Activated CD4-positive, alpha-beta memory T cell treated with anti-CD3 and anti-CD28 coated beads, Interleukin-2, amount 10 ng/mL, durations not matched to agents 7 days and 5 days (primary cell): ENCODE data around the gene TMEM138. TPM values are rescaled to one million over a fixed set of nuclear protein-coding genes. Genes with fewer than 3 reads are reported as not detected.

Source experiments
- CTCF ChIA-PET: fragments of 350-600 bp; sonication (Branson Sonifier 250); formaldehyde crosslinking; loops from one replicate; lab custom pipeline; 2021; ENCODE audit warnings: antibody characterized with exemption, inconsistent platforms; lab: Charles Lee
- POLR2A ChIA-PET: fragments of 350-600 bp; sonication (Branson Sonifier 250); formaldehyde crosslinking; loops from one replicate; lab custom pipeline; 2021; ENCODE audit warnings: antibody characterized with exemption; lab: Charles Lee
- DNase-seq: peaks from one replicate; pipeline ENCODE4 v3.0.0-alpha.2; 2020
- H3K27ac Mint-ChIP-seq: one replicate; pipeline ENCODE4 v1.8.0; 2021; ENCODE audit warnings: mild to moderate bottlenecking, mixed read lengths
- H3K27me3 Mint-ChIP-seq: one replicate; pipeline ENCODE4 v1.8.0; 2021; ENCODE audit warnings: mixed read lengths
- H3K36me3 Mint-ChIP-seq: one replicate; pipeline ENCODE4 v1.8.0; 2021; ENCODE audit warnings: low read depth, mixed read lengths
- H3K4me1 Mint-ChIP-seq: one replicate; pipeline ENCODE4 v1.8.0; 2021; ENCODE audit warnings: mixed read lengths
- H3K4me3 Mint-ChIP-seq: one replicate; pipeline ENCODE4 v1.8.0; 2021; ENCODE audit warnings: mild to moderate bottlenecking, mixed read lengths
- H3K9me3 Mint-ChIP-seq: one replicate; pipeline ENCODE4 v1.8.0; 2021; ENCODE audit warnings: mixed read lengths
- total RNA-seq, 2 experiments: library from RNA; stranded (reverse); gene quantifications; one replicate each; pipeline ENCODE4 v1.2.3, GENCODE V29; 2021

The TMEM138 gene
- total RNA-seq, 2 experiments from 2014 or later = 45.5 to 50.0 TPM

GRCh38 chr11:61334434-61335354, 27.5 kb upstream of the TMEM138 start:
- H3K27me3 Mint-ChIP-seq = no peaks in the 10 kb centered on the region
- H3K36me3 Mint-ChIP-seq = peaks cover 30% of the 10 kb centered on the region
- H3K27ac Mint-ChIP-seq = peak overlapping the region; percentile 98
- H3K4me3 Mint-ChIP-seq = peak overlapping the region; percentile 99
- no peak for DNase-seq
- H3K9me3 Mint-ChIP-seq = no peaks in the 10 kb centered on the region
- CTCF ChIA-PET = interaction anchor here (0.7 to 6.5 kb wide), 11 partner anchors 19 to 182 kb away, joined by 3 to 289 read pairs (median 13); partner anchors contain the start of genes CPSF7, CYB561A3, SDHAF2 and TMEM138
- POLR2A ChIA-PET = interaction anchor here (0.9 to 4.7 kb wide), 13 partner anchors 12 to 481 kb away, joined by 3 to 118 read pairs (median 7); partner anchors contain the start of genes CPSF7, CYB561A3, SDHAF2 and TMEM138
- peaks cover 66% of the 10 kb centered on the region for H3K4me1 Mint-ChIP-seq

- ChIA-PET CTCF (interaction anchor here (0.6 to 6.5 kb wide), 20 partner anchors 8 to 138 kb away, joined by 3 to 289 read pairs (median 10); partner anchors contain the start of genes CPSF7, CYB561A3, SDHAF2 and TMEM138), POLR2A (interaction anchor here (0.6 to 4.7 kb wide), 8 partner anchors 27 to 185 kb away, joined by 3 to 118 read pairs (median 10); partner anchors contain the start of genes CPSF7, CYB561A3, SDHAF2 and TMEM138)
- Mint-ChIP-seq H3K27ac (peak overlapping the region; percentile 85), H3K27me3 (no peaks in the 10 kb centered on the region), H3K4me1 (peaks cover 59% of the 10 kb centered on the region), H3K4me3 (no peak overlapping the region), H3K36me3 (peaks cover 24% of the 10 kb centered on the region), H3K9me3 (no peaks in the 10 kb centered on the region)
- no peak for DNase-seq
Observed at GRCh38 chr11:61335355-61335710, 26.8 kb upstream of the TMEM138 start.

GRCh38 chr11:61336171-61336935, 25.8 kb upstream of the TMEM138 start:
- CTCF ChIA-PET = interaction anchor here (0.7 to 6.5 kb wide), 36 partner anchors 9 to 772 kb away, joined by 3 to 289 read pairs (median 5); partner anchors contain the start of genes CPSF7, CYB561A3, SDHAF2 and TMEM109
- H3K9me3 Mint-ChIP-seq = no peaks in the 10 kb centered on the region
- peaks cover 17% of the 10 kb centered on the region for H3K36me3 Mint-ChIP-seq
- H3K27ac Mint-ChIP-seq = peak overlapping the region; percentile 85
- DNase-seq = peak; percentile 88
- peaks cover 49% of the 10 kb centered on the region for H3K4me1 Mint-ChIP-seq
- no peak overlapping the region for H3K4me3 Mint-ChIP-seq
- POLR2A ChIA-PET = interaction anchor here (0.6 to 4.7 kb wide), 17 partner anchors 9 to 178 kb away, joined by 3 to 118 read pairs (median 4); partner anchors contain the start of genes CPSF7, CYB561A3, SDHAF2 and TMEM138
- H3K27me3 Mint-ChIP-seq = no peaks in the 10 kb centered on the region

- POLR2A ChIA-PET = no interaction called here
- no peak overlapping the region for H3K27ac Mint-ChIP-seq
Observed at GRCh38 chr11:61337706-61338470, 24.3 kb upstream of the TMEM138 start.

GRCh38 chr11:61338783-61339489, 23.2 kb upstream of the TMEM138 start:
- no peaks in the 10 kb centered on the region for H3K9me3 Mint-ChIP-seq
- POLR2A ChIA-PET = no interaction called here
- no peaks in the 10 kb centered on the region for H3K27me3 Mint-ChIP-seq
- no peak overlapping the region for H3K4me3 Mint-ChIP-seq
- H3K36me3 Mint-ChIP-seq = no peaks in the 10 kb centered on the region
- peaks cover 30% of the 10 kb centered on the region for H3K4me1 Mint-ChIP-seq
- CTCF ChIA-PET = interaction anchor here (1.4 to 6.5 kb wide), 3 partner anchors 10 to 47 kb away, joined by 8 to 289 read pairs (median 13); no protein-coding TSS in a partner anchor
- DNase-seq = no peak
- H3K27ac Mint-ChIP-seq = no peak overlapping the region

More at GRCh38 chr11:61337706-61338470, 24.3 kb upstream of the TMEM138 start:
- no peaks in the 10 kb centered on the region for H3K27me3 Mint-ChIP-seq
- no peak overlapping the region for H3K4me3 Mint-ChIP-seq
- no peaks in the 10 kb centered on the region for H3K9me3 Mint-ChIP-seq
- no peak for DNase-seq
- CTCF ChIA-PET = interaction anchor here (1.4 to 6.5 kb wide), 3 partner anchors 11 to 109 kb away, joined by 8 to 289 read pairs (median 22); no protein-coding TSS in a partner anchor
- H3K36me3 Mint-ChIP-seq = peaks cover 4% of the 10 kb centered on the region
- H3K4me1 Mint-ChIP-seq = peaks cover 38% of the 10 kb centered on the region

- no peak overlapping the region for H3K27ac Mint-ChIP-seq
Observed at GRCh38 chr11:61339490-61339878, 22.7 kb upstream of the TMEM138 start.

GRCh38 chr11:61340979-61341378, 21.2 kb upstream of the TMEM138 start:
- H3K4me1 Mint-ChIP-seq = peaks cover 13% of the 10 kb centered on the region
- no peak overlapping the region for H3K27ac Mint-ChIP-seq
- H3K36me3 Mint-ChIP-seq = no peaks in the 10 kb centered on the region
- no peaks in the 10 kb centered on the region for H3K27me3 Mint-ChIP-seq
- ChIA-PET CTCF (interaction anchor here (3.6 kb wide), 1 partner anchor 45 kb away, joined by 13 read pairs; no protein-coding TSS in a partner anchor), POLR2A (interaction anchor here (1.2 kb wide), 1 partner anchor 7 kb away, joined by 6 read pairs; the partner anchor contains the start of gene TKFC)
- no peak for DNase-seq
- no peak overlapping the region for H3K4me3 Mint-ChIP-seq
- no peaks in the 10 kb centered on the region for H3K9me3 Mint-ChIP-seq

More at GRCh38 chr11:61339490-61339878, 22.7 kb upstream of the TMEM138 start:
- ChIA-PET POLR2A (no interaction called here), CTCF (interaction anchor here (1.4 to 3.6 kb wide), 2 partner anchors 9 to 46 kb away, joined by 8 to 13 read pairs; no protein-coding TSS in a partner anchor)
- Mint-ChIP-seq H3K4me1 (peaks cover 24% of the 10 kb centered on the region), H3K27me3 (no peaks in the 10 kb centered on the region), H3K4me3 (no peak overlapping the region), H3K36me3 (no peaks in the 10 kb centered on the region), H3K9me3 (no peaks in the 10 kb centered on the region)
- DNase-seq = no peak

- H3K4me3 Mint-ChIP-seq = no peak overlapping the region
- H3K27me3 Mint-ChIP-seq = no peaks in the 10 kb centered on the region
- peaks cover 6% of the 10 kb centered on the region for H3K4me1 Mint-ChIP-seq
- H3K36me3 Mint-ChIP-seq = no peaks in the 10 kb centered on the region
- ChIA-PET POLR2A (interaction anchor here (0.9 to 1.2 kb wide), 2 partner anchors 8 to 20 kb away, joined by 6 read pairs; partner anchors contain the start of genes CYB561A3, TKFC and TMEM138), CTCF (interaction anchor here (0.8 to 3.6 kb wide), 2 partner anchors 44 to 49 kb away, joined by 3 to 13 read pairs; no protein-coding TSS in a partner anchor)
- no peak overlapping the region for H3K27ac Mint-ChIP-seq
- H3K9me3 Mint-ChIP-seq = no peaks in the 10 kb centered on the region
- DNase-seq = no peak
Observed at GRCh38 chr11:61341706-61342105, 20.5 kb upstream of the TMEM138 start.

GRCh38 chr11:61342207-61342803, 19.9 kb upstream of the TMEM138 start:
- Mint-ChIP-seq H3K4me1 (peaks cover 2% of the 10 kb centered on the region), H3K36me3 (no peaks in the 10 kb centered on the region), H3K27me3 (no peaks in the 10 kb centered on the region), H3K9me3 (no peaks in the 10 kb centered on the region), H3K4me3 (no peak overlapping the region), H3K27ac (no peak overlapping the region)
- ChIA-PET CTCF (interaction anchor here (0.8 to 3.6 kb wide), 2 partner anchors 43 to 48 kb away, joined by 3 to 13 read pairs; no protein-coding TSS in a partner anchor), POLR2A (interaction anchor here (0.9 to 1.2 kb wide), 2 partner anchors 9 to 19 kb away, joined by 6 read pairs; partner anchors contain the start of genes CYB561A3, TKFC and TMEM138)
- no peak for DNase-seq

- H3K4me3 Mint-ChIP-seq = no peak overlapping the region
- no peak for DNase-seq
- POLR2A ChIA-PET = no interaction called here
Observed at GRCh38 chr11:61343792-61344745, 18.1 kb upstream of the TMEM138 start.

More at GRCh38 chr11:61343792-61344745, 18.1 kb upstream of the TMEM138 start:
- peaks cover 2% of the 10 kb centered on the region for H3K36me3 Mint-ChIP-seq
- H3K27me3 Mint-ChIP-seq = no peaks in the 10 kb centered on the region
- CTCF ChIA-PET = no interaction called here
- no peak overlapping the region for H3K27ac Mint-ChIP-seq
- H3K9me3 Mint-ChIP-seq = no peaks in the 10 kb centered on the region
- H3K4me1 Mint-ChIP-seq = peaks cover 2% of the 10 kb centered on the region
